K562 (cell line): Measurements from ENCODE around the gene ADAM15. TPM values are rescaled to one million over a fixed set of nuclear protein-coding genes. Genes with fewer than 3 reads are reported as not detected.

Experiments
- CREM ChIP-seq: IDR thresholded peaks from 2 replicates; pipeline ENCODE4 v1.6.1; 2014; ENCODE audit warnings: antibody characterized with exemption, low read depth
- DDX20 ChIP-seq: fragments of 450-650 bp; IDR thresholded peaks from 2 replicates; pipeline ENCODE4 v1.6.1; 2016; ENCODE audit warnings: missing genetic modification characterization, low read depth, mild to moderate bottlenecking, missing compliant biosample characterization, moderate library complexity
- DLX4 ChIP-seq: fragments of 250-450 bp; sonication (Bioruptor Pico); IDR thresholded peaks from 2 replicates; pipeline ENCODE4 v1.6.1; 2021; ENCODE audit warnings: mild to moderate bottlenecking
- MBD2 ChIP-seq: sonication (generic); IDR thresholded peaks from 2 replicates; pipeline ENCODE4 v1.6.1; 2016; ENCODE audit warnings: low read depth, borderline replicate concordance
- MEIS2 ChIP-seq: fragments of 450-650 bp; IDR thresholded peaks from 2 replicates; pipeline ENCODE4 v1.6.1; 2014; ENCODE audit warnings: mild to moderate bottlenecking; ENCODE audit not compliant: partially characterized antibody
- SIX5 ChIP-seq, 2 experiments: IDR thresholded peaks; 2 replicates each; pipeline ENCODE4 v1.6.1; 2011; ENCODE audit warnings: low read length in 2 of 2, borderline replicate concordance in 1 of 2, low read depth in 1 of 2, mild to moderate bottlenecking in 1 of 2, moderate library complexity in 1 of 2; ENCODE audit not compliant: insufficient read depth in 1 of 2
- SPI1 ChIP-seq: IDR thresholded peaks from 2 replicates; pipeline ENCODE4 v1.6.1; 2011; ENCODE audit warnings: low read depth, low read length, control low read depth, borderline replicate concordance
- WHSC1 ChIP-seq: IDR thresholded peaks from one replicate; pipeline ENCODE4 v1.6.1; 2012; ENCODE audit warnings: low read length, control low read depth, inconsistent platforms
- ZNF274 ChIP-seq: IDR thresholded peaks from 2 replicates; pipeline ENCODE4 v1.6.1; 2011; ENCODE audit warnings: low read depth, mild to moderate bottlenecking, low read length, moderate library complexity, borderline replicate concordance
- ZNF436 ChIP-seq: fragments of 250-450, 450-650 bp; sonication (Bioruptor Pico); formaldehyde crosslinking; IDR thresholded peaks from 2 replicates; pipeline ENCODE4 v1.7.0; 2020; ENCODE audit warnings: mild to moderate bottlenecking
- polyA plus RNA-seq, 8 experiments: library from polyadenylated mRNA; depleted of rRNA in 4 of 8; stranded (reverse) in 5 of 8; unstranded in 3 of 8; fragments of >200 nt; fragmentation: Nextera tagmentation in 2 of 8; fragmentation: Illumina TruSeq in 1 of 8; extraction: Ambion mirVana in 2 of 8; extraction: Trizol in 1 of 8; gene quantifications; 2 replicates each; pipeline versions ENCODE4 v1.2.1 to v1.2.3, GENCODE V29; 2011 to 2014; ENCODE audit warnings: inconsistent platforms in 1 of 8, missing spikeins in 1 of 8
- total RNA-seq, 7 experiments: library from RNA; depleted of rRNA in 6 of 7; stranded (reverse); fragments of >200 nt in 6 of 7; fragmentation: Illumina TruSeq in 2 of 7; extraction: Trizol in 2 of 7; gene quantifications; 2 replicates each; pipeline versions ENCODE4 v1.2.1 to v1.2.3, GENCODE V29; 2011 to 2021; ENCODE audit warnings: low replicate concordance in 1 of 7
- TF ChIP-seq, protein P1 (sequence below): fragments of 450-650 bp; IDR thresholded peaks from 2 replicates; pipeline ENCODE4 v1.6.1; 2014; ENCODE audit warnings: low read depth, mild to moderate bottlenecking, moderate library complexity, borderline replicate concordance
- TF ChIP-seq, protein P2 (sequence below): fragments of 450-650 bp; IDR thresholded peaks from 2 replicates; pipeline ENCODE4 v1.7.0; 2016; ENCODE audit warnings: borderline replicate concordance
- TF ChIP-seq, protein P3 (sequence below): sonication (generic); formaldehyde crosslinking; IDR thresholded peaks from 2 replicates; pipeline ENCODE4 v1.8.0; 2022; ENCODE audit warnings: mild to moderate bottlenecking, missing genetic modification reagents

The ADAM15 gene
- total and polyA plus RNA-seq, 9 of the 15 experiments (the other 6 are each of a cell fraction or from before 2014, with no cell fraction given), result 0.69 to 72.3 (median 32.8) TPM

DNA sequence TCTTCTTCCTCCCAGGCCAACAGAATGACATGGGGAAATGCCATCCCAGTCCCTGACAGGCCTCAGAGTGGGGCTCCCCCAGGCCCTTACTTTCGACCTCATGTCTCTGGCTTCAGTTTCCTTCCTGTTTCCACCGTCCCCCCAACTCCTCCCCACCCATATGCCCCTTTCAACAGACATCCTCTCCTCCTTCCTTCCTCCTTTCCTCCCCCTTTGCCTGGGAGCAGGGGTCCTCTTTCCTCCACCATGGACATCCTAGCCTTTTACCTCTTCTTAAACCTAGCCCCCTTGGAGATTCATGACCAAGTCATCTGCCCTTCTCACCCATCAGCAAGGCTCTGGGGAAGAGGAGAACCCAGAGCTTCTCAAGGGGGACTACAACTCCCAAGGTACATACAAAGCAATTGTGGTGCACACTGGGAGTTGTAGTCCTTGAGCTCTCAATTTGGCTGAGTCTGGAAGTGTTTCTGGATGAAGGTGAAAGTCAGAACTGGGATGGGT, 44.5 kb upstream of the ADAM15 start (continued):
- no peak for TF ChIP-seq DLX4 (CRISPR knock-in tag)
- TF ChIP-seq, protein P1, sequence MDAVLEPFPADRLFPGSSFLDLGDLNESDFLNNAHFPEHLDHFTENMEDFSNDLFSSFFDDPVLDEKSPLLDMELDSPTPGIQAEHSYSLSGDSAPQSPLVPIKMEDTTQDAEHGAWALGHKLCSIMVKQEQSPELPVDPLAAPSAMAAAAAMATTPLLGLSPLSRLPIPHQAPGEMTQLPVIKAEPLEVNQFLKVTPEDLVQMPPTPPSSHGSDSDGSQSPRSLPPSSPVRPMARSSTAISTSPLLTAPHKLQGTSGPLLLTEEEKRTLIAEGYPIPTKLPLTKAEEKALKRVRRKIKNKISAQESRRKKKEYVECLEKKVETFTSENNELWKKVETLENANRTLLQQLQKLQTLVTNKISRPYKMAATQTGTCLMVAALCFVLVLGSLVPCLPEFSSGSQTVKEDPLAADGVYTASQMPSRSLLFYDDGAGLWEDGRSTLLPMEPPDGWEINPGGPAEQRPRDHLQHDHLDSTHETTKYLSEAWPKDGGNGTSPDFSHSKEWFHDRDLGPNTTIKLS, result no peak
- TF ChIP-seq MEIS2, result peak; percentile 42
- TF ChIP-seq DDX20 (tag), result no peak
- peak; percentile 92 to 93 for TF ChIP-seq SIX5 (IDR thresholded peaks at IDR 0.05; ENCODE audit: borderline replicate concordance in 1 of 2, insufficient read depth in 1 of 2, low read depth in 1 of 2, low read length in 2 of 2)
- no peak for TF ChIP-seq ZNF436 (CRISPR knock-in tag)
- no peak for TF ChIP-seq ZNF274
- peak; percentile 48; the same call in 1 of the 2 replicates for TF ChIP-seq MBD2
- TF ChIP-seq SPI1, result no peak
- peak; percentile 57 for TF ChIP-seq CREM
- TF ChIP-seq, protein P2, sequence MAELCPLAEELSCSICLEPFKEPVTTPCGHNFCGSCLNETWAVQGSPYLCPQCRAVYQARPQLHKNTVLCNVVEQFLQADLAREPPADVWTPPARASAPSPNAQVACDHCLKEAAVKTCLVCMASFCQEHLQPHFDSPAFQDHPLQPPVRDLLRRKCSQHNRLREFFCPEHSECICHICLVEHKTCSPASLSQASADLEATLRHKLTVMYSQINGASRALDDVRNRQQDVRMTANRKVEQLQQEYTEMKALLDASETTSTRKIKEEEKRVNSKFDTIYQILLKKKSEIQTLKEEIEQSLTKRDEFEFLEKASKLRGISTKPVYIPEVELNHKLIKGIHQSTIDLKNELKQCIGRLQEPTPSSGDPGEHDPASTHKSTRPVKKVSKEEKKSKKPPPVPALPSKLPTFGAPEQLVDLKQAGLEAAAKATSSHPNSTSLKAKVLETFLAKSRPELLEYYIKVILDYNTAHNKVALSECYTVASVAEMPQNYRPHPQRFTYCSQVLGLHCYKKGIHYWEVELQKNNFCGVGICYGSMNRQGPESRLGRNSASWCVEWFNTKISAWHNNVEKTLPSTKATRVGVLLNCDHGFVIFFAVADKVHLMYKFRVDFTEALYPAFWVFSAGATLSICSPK, result no peak
- TF ChIP-seq, protein P3, sequence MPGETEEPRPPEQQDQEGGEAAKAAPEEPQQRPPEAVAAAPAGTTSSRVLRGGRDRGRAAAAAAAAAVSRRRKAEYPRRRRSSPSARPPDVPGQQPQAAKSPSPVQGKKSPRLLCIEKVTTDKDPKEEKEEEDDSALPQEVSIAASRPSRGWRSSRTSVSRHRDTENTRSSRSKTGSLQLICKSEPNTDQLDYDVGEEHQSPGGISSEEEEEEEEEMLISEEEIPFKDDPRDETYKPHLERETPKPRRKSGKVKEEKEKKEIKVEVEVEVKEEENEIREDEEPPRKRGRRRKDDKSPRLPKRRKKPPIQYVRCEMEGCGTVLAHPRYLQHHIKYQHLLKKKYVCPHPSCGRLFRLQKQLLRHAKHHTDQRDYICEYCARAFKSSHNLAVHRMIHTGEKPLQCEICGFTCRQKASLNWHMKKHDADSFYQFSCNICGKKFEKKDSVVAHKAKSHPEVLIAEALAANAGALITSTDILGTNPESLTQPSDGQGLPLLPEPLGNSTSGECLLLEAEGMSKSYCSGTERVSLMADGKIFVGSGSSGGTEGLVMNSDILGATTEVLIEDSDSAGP (CRISPR knock-in tag), result no peak
- TF ChIP-seq WHSC1, result no peak
